Karpas-422 (cell line): ENCODE data around the gene USP34. TPM values are rescaled to one million over a fixed set of nuclear protein-coding genes. Genes with fewer than 3 reads are reported as not detected.

Experiments
- DNase-seq: peaks from one replicate; pipeline ENCODE4 v3.0.0-alpha.2; 2015
- H2AFZ ChIP-seq: fragments of 200-600 bp; sonication (generic); 2 replicates; pipeline ENCODE4 v1.6.1; 2014; ENCODE audit warnings: antibody characterized with exemption, low read length, mixed read lengths
- H3K27ac ChIP-seq: fragments of 200-600 bp; sonication (generic); 2 replicates; pipeline ENCODE4 v1.5.1; 2014; ENCODE audit warnings: mild to moderate bottlenecking, low read length, moderate library complexity
- H3K27me3 ChIP-seq: fragments of 200-600 bp; sonication (generic); 2 replicates; pipeline ENCODE4 v1.6.1; 2014; ENCODE audit warnings: low read length, mixed read lengths
- H3K36me3 ChIP-seq: fragments of 200-600 bp; sonication (generic); 2 replicates; pipeline ENCODE4 v1.6.1; 2014; ENCODE audit warnings: low read length, mixed read lengths; ENCODE audit not compliant: insufficient read depth
- H3K4me1 ChIP-seq: fragments of 200-600 bp; sonication (generic); 2 replicates; pipeline ENCODE4 v1.6.1; 2014; ENCODE audit warnings: mild to moderate bottlenecking, low read length, mixed read lengths
- H3K4me2 ChIP-seq: fragments of 200-600 bp; sonication (generic); 2 replicates; pipeline ENCODE4 v1.6.1; 2014; ENCODE audit warnings: low read length, low read depth, mild to moderate bottlenecking; ENCODE audit not compliant: poor library complexity, severe bottlenecking
- H3K4me3 ChIP-seq: fragments of 200-600 bp; sonication (generic); 2 replicates; pipeline ENCODE4 v1.5.1; 2014; ENCODE audit warnings: mild to moderate bottlenecking, antibody characterized with exemption, low read length, mixed read lengths
- H3K79me2 ChIP-seq: fragments of 200-600 bp; sonication (generic); 2 replicates; pipeline ENCODE4 v1.6.1; 2014; ENCODE audit warnings: mild to moderate bottlenecking, low read length, mixed read lengths
- H3K9ac ChIP-seq: fragments of 200-600 bp; sonication (generic); 2 replicates; pipeline ENCODE4 v1.6.0; 2014; ENCODE audit warnings: low read length
- H3K9me2 ChIP-seq: fragments of 200-600 bp; sonication (generic), shearing (Covaris generic); replicated peaks from 2 replicates; pipeline ENCODE4 v1.6.0; 2014; ENCODE audit warnings: mild to moderate bottlenecking, low read length, moderate library complexity; ENCODE audit not compliant: insufficient read depth
- H3K9me3 ChIP-seq: fragments of 300-700, 200-600 bp; sonication (generic); 2 replicates; pipeline ENCODE4 v1.6.1; 2014; ENCODE audit warnings: low read length, mixed read lengths
- H4K20me1 ChIP-seq: fragments of 200-600 bp; sonication (generic); 2 replicates; pipeline ENCODE4 v1.6.1; 2014; ENCODE audit warnings: mild to moderate bottlenecking, antibody characterized with exemption, low read length, low read depth; ENCODE audit not compliant: insufficient read depth
- total RNA-seq: library from RNA; depleted of rRNA; stranded (reverse); fragments of >200 nt; shearing (Covaris generic); gene quantifications from 2 replicates; pipeline ENCODE4 v1.2.3, GENCODE V29; 2014; ENCODE audit warnings: low replicate concordance

The USP34 gene
- total RNA-seq, 1 experiment from 2014 or later: 376 TPM

DNA sequence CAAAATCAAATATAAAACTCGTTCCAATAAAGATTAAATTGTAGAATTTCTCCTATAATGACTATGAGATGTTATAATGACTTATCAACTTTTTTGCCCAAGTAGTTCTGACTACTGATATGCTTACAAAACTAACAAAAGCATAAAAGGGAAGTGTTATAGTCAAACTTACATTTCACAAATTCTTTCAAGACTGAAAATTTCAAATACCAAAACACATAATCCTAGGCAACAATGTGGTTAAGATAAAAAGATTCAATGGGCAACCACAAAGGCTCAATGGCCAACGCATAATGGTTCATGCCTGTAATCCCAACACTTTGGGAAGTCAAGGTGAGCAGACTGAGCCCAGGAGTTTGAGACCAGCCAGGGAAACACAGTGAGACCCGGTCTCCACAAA is 135.7 kb downstream of the USP34 start:
- Histone ChIP-seq H3K9ac (no peak overlapping the region), H4K20me1 (no peaks in the 10 kb centered on the region), H3K27ac (no peak overlapping the region), H2AFZ (no peak overlapping the region), H3K79me2 (peaks cover 56% of the 10 kb centered on the region), H3K4me1 (peaks cover 13% of the 10 kb centered on the region), H3K9me3 (no peaks in the 10 kb centered on the region), H3K4me2 (no peak overlapping the region), H3K27me3 (no peaks in the 10 kb centered on the region), H3K4me3 (no peak overlapping the region), H3K36me3 (peaks cover 67% of the 10 kb centered on the region), H3K9me2 (no peaks in the 10 kb centered on the region)
- no peak for DNase-seq

- Histone ChIP-seq H3K4me2 (no peak overlapping the region), H2AFZ (no peak overlapping the region), H3K27me3 (no peaks in the 10 kb centered on the region), H3K9me3 (no peaks in the 10 kb centered on the region), H3K79me2 (peaks cover 61% of the 10 kb centered on the region), H3K4me1 (peaks cover 13% of the 10 kb centered on the region), H3K9ac (no peak overlapping the region), H3K9me2 (no peaks in the 10 kb centered on the region), H3K36me3 (peaks cover 66% of the 10 kb centered on the region), H4K20me1 (no peaks in the 10 kb centered on the region), H3K4me3 (no peak overlapping the region), H3K27ac (no peak overlapping the region)
- no peak for DNase-seq
Observed at GRCh38 chr2:61334466-61334865, 136.4 kb downstream of the USP34 start.

- Histone ChIP-seq H3K36me3 (peaks cover 41% of the 10 kb centered on the region; the same call in 1 of the 2 replicates), H3K79me2 (peaks cover 45% of the 10 kb centered on the region), H3K9ac (no peak overlapping the region), H4K20me1 (no peaks in the 10 kb centered on the region), H3K9me3 (no peaks in the 10 kb centered on the region), H3K4me3 (no peak overlapping the region), H3K27me3 (no peaks in the 10 kb centered on the region), H3K9me2 (no peaks in the 10 kb centered on the region), H3K27ac (no peak overlapping the region), H3K4me1 (peaks cover 13% of the 10 kb centered on the region), H3K4me2 (no peak overlapping the region), H2AFZ (no peak overlapping the region)
- no peak for DNase-seq
Observed at GRCh38 chr2:61328707-61329251, 142.1 kb downstream of the USP34 start.

DNA sequence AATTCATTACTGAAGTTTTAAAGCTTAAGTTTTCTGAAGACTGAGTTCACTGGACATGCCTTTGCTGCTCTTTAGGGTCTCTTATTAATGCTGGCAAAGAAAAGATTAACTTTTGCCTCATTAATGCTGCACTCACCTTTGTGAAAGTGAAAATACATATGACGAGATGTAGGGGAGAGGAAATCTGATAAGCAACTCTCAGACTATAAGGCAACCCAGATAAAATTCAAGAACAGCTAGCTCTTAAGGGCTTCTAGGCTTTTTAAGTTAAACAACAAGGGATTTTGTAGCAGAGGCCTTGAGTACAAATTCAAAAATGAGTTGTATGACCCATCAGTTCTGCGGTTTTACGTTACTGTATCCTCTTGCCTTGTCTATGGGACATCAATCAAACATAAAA is 143.7 kb downstream of the USP34 start:
- Histone ChIP-seq H3K27me3 (no peaks in the 10 kb centered on the region), H3K4me3 (no peak overlapping the region), H3K4me1 (no peaks in the 10 kb centered on the region), H3K36me3 (peaks cover 41% of the 10 kb centered on the region; the same call in 1 of the 2 replicates), H4K20me1 (no peaks in the 10 kb centered on the region), H2AFZ (no peak overlapping the region), H3K27ac (no peak overlapping the region), H3K9ac (no peak overlapping the region), H3K9me2 (no peaks in the 10 kb centered on the region), H3K9me3 (no peaks in the 10 kb centered on the region), H3K4me2 (no peak overlapping the region), H3K79me2 (peaks cover 45% of the 10 kb centered on the region)
- DNase-seq: no peak

DNA sequence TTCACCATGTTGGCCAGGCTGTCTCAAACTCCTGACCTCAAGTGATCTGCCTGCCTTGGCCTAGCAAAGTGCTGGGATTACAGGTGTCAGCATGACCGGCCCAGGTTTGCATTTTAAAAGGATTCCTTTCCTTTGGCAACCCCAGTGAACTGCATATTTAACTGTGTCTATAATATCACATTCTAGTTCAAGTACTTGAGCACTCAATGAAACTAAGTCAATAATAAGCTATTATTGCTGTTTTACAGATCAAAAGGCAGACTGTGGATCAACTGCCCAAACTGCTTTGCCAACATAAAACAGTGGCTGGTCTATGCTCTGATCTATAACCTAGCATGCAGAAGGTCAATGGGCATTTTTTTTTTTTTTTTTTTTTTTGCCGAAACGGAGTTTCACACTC is 144.5 kb downstream of the USP34 start:
- no peak overlapping the region for H2AFZ ChIP-seq
- no peaks in the 10 kb centered on the region for H4K20me1 ChIP-seq
- no peaks in the 10 kb centered on the region for H3K27me3 ChIP-seq
- H3K27ac ChIP-seq: no peak overlapping the region
- H3K4me3 ChIP-seq: no peak overlapping the region
- no peaks in the 10 kb centered on the region for H3K4me1 ChIP-seq
- peaks cover 39% of the 10 kb centered on the region; the same call in 1 of the 2 replicates for H3K36me3 ChIP-seq
- no peak overlapping the region for H3K4me2 ChIP-seq
- H3K79me2 ChIP-seq: peaks cover 44% of the 10 kb centered on the region
- no peaks in the 10 kb centered on the region for H3K9me3 ChIP-seq
- no peaks in the 10 kb centered on the region for H3K9me2 ChIP-seq
- H3K9ac ChIP-seq: no peak overlapping the region
- DNase-seq: no peak

GRCh38 chr2:61320181-61320580 is 150.7 kb downstream of the USP34 start:
- Histone ChIP-seq H3K79me2 (peaks cover 42% of the 10 kb centered on the region), H3K4me3 (no peak overlapping the region), H2AFZ (no peak overlapping the region), H3K36me3 (peaks cover 40% of the 10 kb centered on the region; the same call in 1 of the 2 replicates), H3K9me3 (no peaks in the 10 kb centered on the region), H4K20me1 (no peaks in the 10 kb centered on the region), H3K4me2 (no peak overlapping the region), H3K9me2 (no peaks in the 10 kb centered on the region), H3K27ac (no peak overlapping the region), H3K27me3 (no peaks in the 10 kb centered on the region), H3K9ac (no peak overlapping the region), H3K4me1 (no peaks in the 10 kb centered on the region)
- no peak for DNase-seq

DNA sequence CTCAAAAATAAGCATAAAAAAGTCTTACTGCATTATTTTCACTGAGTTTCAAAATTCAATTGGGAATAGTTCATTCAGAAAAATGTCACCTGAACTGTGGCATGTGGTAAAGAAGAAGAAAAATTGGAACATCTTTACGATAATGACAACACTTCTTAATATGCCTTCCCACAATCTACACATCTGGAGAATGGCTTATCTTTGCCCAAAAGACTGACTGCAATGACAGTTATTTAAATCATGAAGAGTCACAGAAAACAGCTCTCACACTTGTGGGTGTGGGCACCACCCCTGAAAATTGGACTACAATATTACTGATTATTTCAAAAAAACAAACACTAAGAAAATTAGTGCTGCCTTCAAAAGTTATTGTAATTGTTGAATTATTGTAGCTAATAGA is 152.3 kb downstream of the USP34 start:
- Histone ChIP-seq H3K4me3 (no peak overlapping the region), H3K9me3 (no peaks in the 10 kb centered on the region), H3K9me2 (no peaks in the 10 kb centered on the region), H3K27ac (no peak overlapping the region), H3K79me2 (peaks cover 35% of the 10 kb centered on the region), H3K4me1 (no peaks in the 10 kb centered on the region), H3K4me2 (no peak overlapping the region), H4K20me1 (no peaks in the 10 kb centered on the region), H2AFZ (no peak overlapping the region), H3K9ac (no peak overlapping the region), H3K27me3 (no peaks in the 10 kb centered on the region), H3K36me3 (peaks cover 45% of the 10 kb centered on the region; the same call in 1 of the 2 replicates)
- DNase-seq: no peak

GRCh38 chr2:61295981-61296380 is 174.9 kb downstream of the USP34 start:
- Histone ChIP-seq H3K4me3 (no peak overlapping the region), H2AFZ (no peak overlapping the region), H3K27ac (no peak overlapping the region), H3K9me2 (no peaks in the 10 kb centered on the region), H3K36me3 (peaks cover 65% of the 10 kb centered on the region), H3K4me2 (no peak overlapping the region), H3K4me1 (peaks cover 12% of the 10 kb centered on the region), H3K9me3 (no peaks in the 10 kb centered on the region), H4K20me1 (no peaks in the 10 kb centered on the region), H3K9ac (no peak overlapping the region), H3K27me3 (no peaks in the 10 kb centered on the region), H3K79me2 (peaks cover 38% of the 10 kb centered on the region)
- no peak for DNase-seq
